GM12878 (cell line): ENCODE results near the gene TDRD10. TPM values are rescaled to one million over a fixed set of nuclear protein-coding genes. Genes with fewer than 3 reads are reported as not detected.

Source experiments
- ATAC-seq: fragments of 200-7000 bp; cut with Tn5 transposase; 3 replicates; pipeline ENCODE4 v1.9.1; 2020; ENCODE audit warnings: mild to moderate bottlenecking, moderate library complexity
- BruUV-seq: library from RNA; stranded (reverse); fragments of 400-500 nt; replicated peaks from 2 replicates; lab custom pipeline; 2021; lab: Mats Ljungman, UMichigan
- CTCF ChIA-PET: fragments of 300-600 bp; sonication (Branson Sonifier 250); formaldehyde crosslinking; extraction: SDS; loops from one replicate; lab custom pipeline; 2021; ENCODE audit warnings: inconsistent platforms; lab: Yijun Ruan, JAX
- POLR2A ChIA-PET: fragments of 350-600 bp; formaldehyde crosslinking; extraction: SDS; loops from one replicate; lab custom pipeline; 2021; ENCODE audit warnings: inconsistent platforms; lab: Charles Lee
- RAD21 ChIA-PET: fragments of 300-600 bp; sonication (Branson Sonifier 250); formaldehyde crosslinking; loops from one replicate; lab custom pipeline; 2023; ENCODE audit warnings: antibody characterized with exemption; ENCODE audit not compliant: unreplicated experiment; lab: Charles Lee
- SMC1A ChIA-PET: fragments of 300-600 bp; sonication (Branson Sonifier 250); formaldehyde crosslinking; loops from one replicate; lab custom pipeline; 2023; ENCODE audit not compliant: unreplicated experiment, uncharacterized antibody; lab: Charles Lee
- DNase-seq: peaks from one replicate; pipeline ENCODE4 v3.0.0-alpha.2; 2011; ENCODE audit warnings: low read depth, low spot score
- FAIRE-seq: peaks from 3 replicates; lab custom pipeline; 2011; peaks lifted over from hg19 to GRCh38; lab: Jason Lieb, UNC
- H2AFZ ChIP-seq: 2 replicates; pipeline ENCODE4 v1.6.0; 2011; ENCODE audit warnings: low read depth, low read length, control low read depth; ENCODE audit not compliant: control insufficient read depth
- H3K27ac ChIP-seq: 2 replicates; pipeline ENCODE4 v1.5.1; 2011; ENCODE audit warnings: control low read depth; ENCODE audit not compliant: control insufficient read depth, insufficient read depth
- H3K27me3 ChIP-seq, 2 experiments: replicated peaks in 1 of 2; 2 replicates each; pipeline versions ENCODE4 v1.6.0 to v1.6.1; 2011; ENCODE audit warnings: low read length in 1 of 2; ENCODE audit not compliant: control insufficient read depth in 2 of 2, insufficient read depth in 2 of 2
- H3K36me3 ChIP-seq, 2 experiments: 2 replicates each; pipeline ENCODE4 v1.5.1; 2011; ENCODE audit warnings: low read length in 1 of 2; ENCODE audit not compliant: control insufficient read depth in 2 of 2, insufficient read depth in 2 of 2
- H3K4me1 ChIP-seq: 2 replicates; pipeline ENCODE4 v1.6.1; 2011; ENCODE audit warnings: mild to moderate bottlenecking, low read length, moderate library complexity, mixed read lengths; ENCODE audit not compliant: control insufficient read depth, insufficient read depth
- H3K4me2 ChIP-seq: 2 replicates; pipeline ENCODE4 v1.6.0; 2011; ENCODE audit warnings: control low read depth; ENCODE audit not compliant: control insufficient read depth, insufficient read depth
- H3K4me3 ChIP-seq: fragments of 200-600 bp; sonication (generic); 2 replicates; pipeline ENCODE4 v1.5.1; 2016
- H3K79me2 ChIP-seq: 2 replicates; pipeline ENCODE4 v1.6.0; 2011; ENCODE audit warnings: low read length; ENCODE audit not compliant: control insufficient read depth, insufficient read depth
- H3K9ac ChIP-seq: 2 replicates; pipeline ENCODE4 v1.8.0; 2011; ENCODE audit warnings: low read length, control low read depth, mixed read lengths; ENCODE audit not compliant: control insufficient read depth, insufficient read depth
- H3K9me3 ChIP-seq: replicated peaks from 3 replicates; pipeline ENCODE4 v1.5.1; 2011; ENCODE audit warnings: mild to moderate bottlenecking, low read length; ENCODE audit not compliant: control insufficient read depth, insufficient read depth
- H4K20me1 ChIP-seq: 2 replicates; pipeline ENCODE4 v1.6.0; 2011; ENCODE audit not compliant: control insufficient read depth, insufficient read depth
- ELK1 ChIP-seq: IDR thresholded peaks from 2 replicates; pipeline ENCODE4 v1.6.1; 2012; ENCODE audit warnings: low read depth, low read length, improper control_type of control experiment
- EZH2 ChIP-seq: IDR thresholded peaks from 2 replicates; pipeline ENCODE4 v1.6.1; 2012; ENCODE audit warnings: low read depth, mild to moderate bottlenecking, control low read depth, inconsistent platforms, low read length, borderline replicate concordance; ENCODE audit not compliant: control insufficient read depth
- FOXM1 ChIP-seq: IDR thresholded peaks from 2 replicates; pipeline ENCODE4 v1.6.1; 2012; ENCODE audit warnings: low read depth, mild to moderate bottlenecking, inconsistent platforms, low read length, moderate library complexity
- HCFC1 ChIP-seq: fragments of 150-350 bp; IDR thresholded peaks from 2 replicates; pipeline ENCODE4 v1.6.1; 2014; ENCODE audit warnings: low read length
- NBN ChIP-seq: fragments of 450-650 bp; IDR thresholded peaks from 2 replicates; pipeline ENCODE4 v1.6.1; 2016
- NR2C1 ChIP-seq: fragments of 450-650 bp; IDR thresholded peaks from 2 replicates; pipeline ENCODE4 v1.6.1; 2017; ENCODE audit warnings: antibody characterized with exemption, mild to moderate bottlenecking, moderate library complexity
- PML ChIP-seq: IDR thresholded peaks from 2 replicates; pipeline ENCODE4 v1.6.1; 2012; ENCODE audit warnings: low read length, inconsistent platforms
- SIX5 ChIP-seq: IDR thresholded peaks from 2 replicates; pipeline ENCODE4 v1.6.1; 2011; ENCODE audit warnings: mild to moderate bottlenecking, low read depth, low read length, moderate library complexity; ENCODE audit not compliant: severe bottlenecking
- TCF3 ChIP-seq: IDR thresholded peaks from 2 replicates; pipeline ENCODE4 v1.6.1; 2012; ENCODE audit warnings: low read depth, mild to moderate bottlenecking, low read length, borderline replicate concordance; ENCODE audit not compliant: insufficient read depth
- TCF7 ChIP-seq: IDR thresholded peaks from 2 replicates; pipeline ENCODE4 v1.6.1; 2014; ENCODE audit warnings: antibody characterized with exemption, borderline replicate concordance
- in situ Hi-C: fragments of 300-500 bp; cut with MboI; formaldehyde crosslinking; loops from 9 replicates; pipeline ENCODE4 v1.14.3; 2018; ENCODE audit warnings: mixed read lengths
- intact Hi-C: fragments of 100-400 bp; cut with micrococcal nuclease; formaldehyde crosslinking; loops from one replicate; pipeline ENCODE4 v1.14.2; 2022; ENCODE audit not compliant: unreplicated experiment
- polyA plus RNA-seq, 11 experiments: library from polyadenylated mRNA; depleted of rRNA in 4 of 11; unstranded in 6 of 11; stranded (reverse) in 5 of 11; fragments of >200 nt; fragmentation: Nextera tagmentation in 4 of 11; fragmentation: Illumina TruSeq in 1 of 11; extraction: Ambion mirVana in 4 of 11; extraction: Trizol in 1 of 11; gene quantifications; 1 replicate in 1 of 11; 2 replicates in 10 of 11; pipeline versions ENCODE4 v1.2.1 to v1.2.3, GENCODE V29; 2011 to 2016; ENCODE audit warnings: inconsistent platforms in 2 of 11, missing spikeins in 2 of 11, low read depth in 1 of 11
- total RNA-seq, 4 experiments: library from RNA; depleted of rRNA in 3 of 4; stranded (reverse); fragments of >200 nt in 3 of 4; fragmentation: Illumina TruSeq in 1 of 4; extraction: Trizol in 1 of 4; gene quantifications; 2 replicates each; pipeline versions ENCODE4 v1.2.1 to v1.2.3, GENCODE V29; 2013 to 2021
- TF ChIP-seq, protein P1 (sequence below): fragments of 450-650 bp; IDR thresholded peaks from 2 replicates; pipeline ENCODE4 v1.6.1; 2016; ENCODE audit warnings: mild to moderate bottlenecking
- TF ChIP-seq, protein P2 (sequence below): fragments of 450-650 bp; IDR thresholded peaks from 2 replicates; pipeline ENCODE4 v1.6.1; 2017; ENCODE audit warnings: borderline replicate concordance

Gene TDRD10
- total and polyA plus RNA-seq, 10 of the 15 experiments (the other 5 are each of a cell fraction or from before 2014, with no cell fraction given): not detected

DNA sequence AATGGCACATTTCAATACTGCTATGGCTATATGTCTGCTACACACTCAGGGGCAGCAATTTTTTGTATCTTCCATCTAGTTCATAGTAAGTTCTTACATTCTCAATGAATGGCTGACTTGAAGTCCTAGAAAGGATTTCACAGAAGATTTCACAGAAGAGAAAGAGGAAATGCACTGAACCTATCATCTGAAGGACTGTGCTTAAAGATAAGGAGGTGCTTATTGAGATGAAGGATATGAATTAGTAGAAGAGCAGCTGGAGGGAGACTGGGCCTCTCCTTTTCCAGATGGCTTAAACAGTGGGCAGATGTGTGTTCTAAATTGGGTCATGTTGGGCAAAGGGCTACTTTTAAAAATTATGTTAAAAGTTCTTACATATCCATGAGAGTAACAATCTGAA, 91.4 kb downstream of the TDRD10 start:
- H3K9ac ChIP-seq: no peak overlapping the region
- H4K20me1 ChIP-seq: peaks cover 6% of the 10 kb centered on the region; the same call in 1 of the 2 replicates
- SMC1A ChIA-PET: interaction anchor here (6.0 kb wide), 1 partner anchor 12 kb away, joined by 36 read pairs; no protein-coding TSS in a partner anchor
- H3K27ac ChIP-seq: no peak overlapping the region
- BruUV-seq: no TSS peak
- DNase-seq (no peak), ATAC-seq (no peak), FAIRE-seq (no peak)
- H3K27me3 ChIP-seq: no peaks in the 10 kb centered on the region
- peaks cover 7% of the 10 kb centered on the region for H3K79me2 ChIP-seq
- CTCF ChIA-PET: interaction anchor here (2.2 kb wide), 1 partner anchor 11 kb away, joined by 11 read pairs; no protein-coding TSS in a partner anchor
- POLR2A ChIA-PET: no interaction called here
- RAD21 ChIA-PET: interaction anchor here (0.7 kb wide), 1 partner anchor 70 kb away, joined by 3 read pairs; no protein-coding TSS in a partner anchor
- H3K4me1 ChIP-seq: no peaks in the 10 kb centered on the region
- peaks cover 44 to 69% of the 10 kb centered on the region in 2 experiments for H3K36me3 ChIP-seq
- H3K4me3 ChIP-seq: no peak overlapping the region
- TF ChIP-seq ELK1 (no peak), PML (no peak), EZH2 (no peak), NBN (no peak), HCFC1 (no peak), FOXM1 (no peak), NR2C1 (no peak), TCF3 (no peak), TCF7 (no peak), SIX5 (no peak)
- TF ChIP-seq, protein P1, sequence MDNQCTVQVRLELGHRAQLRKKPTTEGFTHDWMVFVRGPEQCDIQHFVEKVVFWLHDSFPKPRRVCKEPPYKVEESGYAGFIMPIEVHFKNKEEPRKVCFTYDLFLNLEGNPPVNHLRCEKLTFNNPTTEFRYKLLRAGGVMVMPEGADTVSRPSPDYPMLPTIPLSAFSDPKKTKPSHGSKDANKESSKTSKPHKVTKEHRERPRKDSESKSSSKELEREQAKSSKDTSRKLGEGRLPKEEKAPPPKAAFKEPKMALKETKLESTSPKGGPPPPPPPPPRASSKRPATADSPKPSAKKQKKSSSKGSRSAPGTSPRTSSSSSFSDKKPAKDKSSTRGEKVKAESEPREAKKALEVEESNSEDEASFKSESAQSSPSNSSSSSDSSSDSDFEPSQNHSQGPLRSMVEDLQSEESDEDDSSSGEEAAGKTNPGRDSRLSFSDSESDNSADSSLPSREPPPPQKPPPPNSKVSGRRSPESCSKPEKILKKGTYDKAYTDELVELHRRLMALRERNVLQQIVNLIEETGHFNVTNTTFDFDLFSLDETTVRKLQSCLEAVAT: no peak
- TF ChIP-seq, protein P2, sequence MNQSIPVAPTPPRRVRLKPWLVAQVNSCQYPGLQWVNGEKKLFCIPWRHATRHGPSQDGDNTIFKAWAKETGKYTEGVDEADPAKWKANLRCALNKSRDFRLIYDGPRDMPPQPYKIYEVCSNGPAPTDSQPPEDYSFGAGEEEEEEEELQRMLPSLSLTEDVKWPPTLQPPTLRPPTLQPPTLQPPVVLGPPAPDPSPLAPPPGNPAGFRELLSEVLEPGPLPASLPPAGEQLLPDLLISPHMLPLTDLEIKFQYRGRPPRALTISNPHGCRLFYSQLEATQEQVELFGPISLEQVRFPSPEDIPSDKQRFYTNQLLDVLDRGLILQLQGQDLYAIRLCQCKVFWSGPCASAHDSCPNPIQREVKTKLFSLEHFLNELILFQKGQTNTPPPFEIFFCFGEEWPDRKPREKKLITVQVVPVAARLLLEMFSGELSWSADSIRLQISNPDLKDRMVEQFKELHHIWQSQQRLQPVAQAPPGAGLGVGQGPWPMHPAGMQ: no peak
- in situ Hi-C loops (no loop called here), intact Hi-C loops (no loop called here)
- no peaks in the 10 kb centered on the region for H3K9me3 ChIP-seq
- no peak overlapping the region for H3K4me2 ChIP-seq
- H2AFZ ChIP-seq: no peak overlapping the region
